Naive thymus-derived CD4-positive, alpha-beta T cell (primary cell): Measurements from ENCODE around the gene SPTLC1. TPM values are rescaled to one million over a fixed set of nuclear protein-coding genes. Genes with fewer than 3 reads are reported as not detected.
A peak's percentile ranks its signal among the peaks of the same experiment; 100 is the strongest.

Experiments used
- ATAC-seq: fragments of 150-1000 bp; cut with Tn5 transposase; 2 replicates; pipeline ENCODE4 v1.10.0; 2021; ENCODE audit warnings: mild to moderate bottlenecking, moderate library complexity
- CTCF ChIA-PET: fragments of 350-600 bp; sonication (Branson Sonifier 250); formaldehyde crosslinking; loops from one replicate; lab custom pipeline; 2021; ENCODE audit warnings: antibody characterized with exemption; lab: Charles Lee
- POLR2A ChIA-PET: fragments of 350-600 bp; sonication (Branson Sonifier 250); formaldehyde crosslinking; loops from one replicate; lab custom pipeline; 2021; ENCODE audit warnings: antibody characterized with exemption, inconsistent platforms; lab: Charles Lee
- DNase-seq, 9 donors: peaks; one replicate each; pipeline versions ENCODE4 v3.0.0 to v3.0.0-alpha.2; 2020 to 2022; ENCODE audit warnings: mixed read lengths in 1 of 9
- H3K27ac ChIP-seq: one replicate; pipeline ENCODE4 v1.7.0; 2013; ENCODE audit warnings: mild to moderate bottlenecking, low read depth, low read length, moderate library complexity
- H3K27me3 ChIP-seq, 2 donors: one replicate each; pipeline ENCODE4 v1.7.0; 2013; ENCODE audit warnings: low read length in 2 of 2, mild to moderate bottlenecking in 2 of 2, moderate library complexity in 2 of 2; ENCODE audit not compliant: control insufficient read depth in 2 of 2, insufficient read depth in 2 of 2
- H3K36me3 ChIP-seq, 3 experiments: 1 replicate in 2 of 3; 2 replicates in 1 of 3; pipeline ENCODE4 v1.7.0; 2013; ENCODE audit warnings: low read length in 3 of 3, mild to moderate bottlenecking in 3 of 3, moderate library complexity in 1 of 3; ENCODE audit not compliant: insufficient read depth in 3 of 3, control insufficient read depth in 2 of 3
- H3K4me1 ChIP-seq, 2 donors: one replicate each; pipeline ENCODE4 v1.7.0; 2013; ENCODE audit warnings: low read length in 2 of 2, mild to moderate bottlenecking in 2 of 2, moderate library complexity in 1 of 2; ENCODE audit not compliant: control insufficient read depth in 2 of 2, insufficient read depth in 2 of 2
- H3K4me3 ChIP-seq: 2 replicates; pipeline ENCODE4 v1.7.0; 2013; ENCODE audit warnings: mild to moderate bottlenecking, low read length
- H3K9me3 ChIP-seq, 3 experiments: 1 replicate in 2 of 3; 2 replicates in 1 of 3; pipeline ENCODE4 v1.7.0; 2013; ENCODE audit warnings: low read length in 3 of 3; ENCODE audit not compliant: control insufficient read depth in 2 of 3
- H3K27ac Mint-ChIP-seq, 9 donors: one replicate each; pipeline ENCODE4 v1.8.0; 2020 to 2022; ENCODE audit warnings: mixed read lengths in 9 of 9, mild to moderate bottlenecking in 8 of 9, moderate library complexity in 5 of 9, inconsistent platforms in 2 of 9
- H3K27me3 Mint-ChIP-seq, 5 donors: one replicate each; pipeline ENCODE4 v1.8.0; 2021 to 2022; ENCODE audit warnings: mixed read lengths in 5 of 5, mild to moderate bottlenecking in 1 of 5
- H3K36me3 Mint-ChIP-seq, 5 donors: one replicate each; pipeline ENCODE4 v1.8.0; 2020 to 2022; ENCODE audit warnings: mixed read lengths in 5 of 5, mild to moderate bottlenecking in 3 of 5, inconsistent platforms in 1 of 5
- H3K4me1 Mint-ChIP-seq, 7 donors: one replicate each; pipeline ENCODE4 v1.8.0; 2020 to 2022; ENCODE audit warnings: mixed read lengths in 7 of 7, mild to moderate bottlenecking in 3 of 7, inconsistent platforms in 1 of 7
- H3K4me3 Mint-ChIP-seq, 10 donors: one replicate each; pipeline ENCODE4 v1.8.0; 2020 to 2022; ENCODE audit warnings: mild to moderate bottlenecking in 10 of 10, mixed read lengths in 10 of 10, moderate library complexity in 6 of 10, inconsistent platforms in 2 of 10
- H3K9me3 Mint-ChIP-seq, 11 donors: one replicate each; pipeline ENCODE4 v1.8.0; 2020 to 2022; ENCODE audit warnings: mixed read lengths in 11 of 11, mild to moderate bottlenecking in 4 of 11, inconsistent platforms in 1 of 11, moderate library complexity in 1 of 11
- intact Hi-C, 2 donors: fragments of 100-400 bp; cut with micrococcal nuclease; formaldehyde crosslinking; loops; one replicate each; pipeline ENCODE4 v1.15.1; 2023
- polyA plus RNA-seq, 2 donors: library from polyadenylated mRNA; unstranded; fragments of 300-500 nt; fragmentation: Illumina TruSeq; gene quantifications; one replicate each; pipeline ENCODE4 v1.2.3, GENCODE V29; 2021
- total RNA-seq, 6 experiments: library from RNA in 5 of 6; stranded (reverse) in 5 of 6; gene quantifications; 1 replicate in 5 of 6; 2 replicates in 1 of 6; pipeline ENCODE4 v1.2.3 and lab custom pipeline; 2021 to 2026

The SPTLC1 gene
- total and polyA plus RNA-seq, 7 experiments from 2014 or later: 45.6 to 64.0 (median 50.6) TPM

DNA sequence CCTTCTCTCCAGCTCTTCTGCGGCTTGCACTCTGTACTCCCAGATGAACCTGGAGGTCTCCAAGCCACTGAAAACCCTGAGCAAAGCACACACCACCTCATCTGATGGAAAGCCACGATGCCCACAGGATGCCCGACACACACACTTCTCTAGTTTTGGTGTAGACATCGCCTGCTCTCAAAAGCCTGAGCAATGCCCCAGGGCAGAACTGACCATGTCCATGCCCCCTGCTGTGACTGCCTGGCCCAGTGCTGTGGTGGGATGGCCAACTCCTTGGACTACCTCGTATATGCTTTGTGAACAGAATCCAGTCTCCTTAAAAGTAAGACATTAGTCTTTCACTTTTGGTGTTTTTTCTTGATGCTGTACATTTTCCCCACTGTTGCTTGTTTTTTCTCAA is 81.2 kb downstream of the SPTLC1 start:
- Mint-ChIP-seq H3K27ac (no peak overlapping the region), H3K36me3 (peaks cover 25 to 73% (median 44%) of the 10 kb centered on the region in 5 donors), H3K9me3 (no peaks in the 10 kb centered on the region), H3K4me1 (no peaks in the 10 kb centered on the region), H3K4me3 (no peak overlapping the region), H3K27me3 (no peaks in the 10 kb centered on the region)
- Histone ChIP-seq H3K27me3 (no peaks in the 10 kb centered on the region), H3K36me3 (peaks cover 0 to 65% (median 7%) of the 10 kb centered on the region in 3 experiments), H3K9me3 (no peaks in the 10 kb centered on the region), H3K4me3 (no peak overlapping the region), H3K4me1 (no peaks in the 10 kb centered on the region), H3K27ac (no peak overlapping the region)
- intact Hi-C loops: no loop called here
- ChIA-PET POLR2A (no interaction called here), CTCF (no interaction called here)
- no peak for ATAC-seq
- no peak for DNase-seq

DNA sequence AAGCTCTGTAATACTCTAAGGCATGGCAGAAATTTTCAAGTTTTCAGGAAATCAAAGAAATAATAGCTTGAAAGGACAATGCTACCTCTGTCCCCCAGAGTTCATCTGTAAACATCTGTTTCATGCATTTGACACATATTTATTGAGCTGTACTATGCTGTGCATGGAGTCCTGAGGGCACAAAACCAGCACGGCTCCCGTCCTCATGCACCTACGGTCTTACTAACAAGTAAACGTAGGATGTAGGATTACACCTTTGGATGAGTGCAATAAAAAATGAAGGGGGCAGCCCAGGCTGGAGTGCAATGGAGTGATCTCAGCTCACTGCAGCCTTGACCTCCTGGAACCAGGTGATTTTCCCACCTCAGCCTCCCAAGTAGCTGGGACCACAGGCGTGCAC is 81.9 kb downstream of the SPTLC1 start:
- Histone ChIP-seq H3K4me1 (no peaks in the 10 kb centered on the region), H3K36me3 (peaks cover 0 to 61% (median 7%) of the 10 kb centered on the region in 3 experiments), H3K4me3 (no peak overlapping the region), H3K9me3 (no peaks in the 10 kb centered on the region), H3K27ac (no peak overlapping the region), H3K27me3 (no peaks in the 10 kb centered on the region)
- Mint-ChIP-seq H3K4me3 (no peak overlapping the region), H3K4me1 (no peaks in the 10 kb centered on the region), H3K9me3 (no peaks in the 10 kb centered on the region), H3K27ac (no peak overlapping the region), H3K36me3 (peaks cover 25 to 68% (median 38%) of the 10 kb centered on the region in 5 donors), H3K27me3 (no peaks in the 10 kb centered on the region)
- intact Hi-C loops: no loop called here
- ATAC-seq (no peak), DNase-seq (no peak)
- ChIA-PET CTCF (no interaction called here), POLR2A (no interaction called here)

DNA sequence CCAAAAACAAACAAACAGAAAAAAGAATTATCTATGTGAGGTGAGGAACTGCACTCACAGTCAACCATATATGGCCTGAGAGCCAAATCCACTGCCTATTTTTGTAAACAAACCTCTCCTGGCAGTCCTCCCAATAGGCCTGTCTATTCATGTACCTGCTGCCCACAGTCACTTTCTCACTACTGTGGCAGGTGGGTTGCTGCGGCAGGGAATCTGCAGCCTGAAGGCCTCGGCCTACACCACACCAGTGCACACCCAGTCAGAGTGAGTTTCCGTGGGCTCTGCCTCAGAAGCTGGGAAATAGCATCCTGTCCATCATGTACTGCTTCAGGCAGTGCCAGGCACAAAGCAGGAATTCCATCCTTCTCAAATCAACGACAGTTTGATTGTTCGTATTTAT is 82.3 kb downstream of the SPTLC1 start:
- CTCF ChIA-PET: no interaction called here
- Mint-ChIP-seq H3K27ac (no peak overlapping the region), H3K27me3 (no peaks in the 10 kb centered on the region), H3K9me3 (no peaks in the 10 kb centered on the region), H3K36me3 (peaks cover 21 to 64% (median 35%) of the 10 kb centered on the region in 5 donors), H3K4me3 (no peak overlapping the region), H3K4me1 (no peaks in the 10 kb centered on the region)
- Histone ChIP-seq H3K27ac (no peak overlapping the region), H3K36me3 (peaks cover 0 to 58% (median 7%) of the 10 kb centered on the region in 3 experiments), H3K27me3 (no peaks in the 10 kb centered on the region), H3K9me3 (no peaks in the 10 kb centered on the region), H3K4me3 (no peak overlapping the region), H3K4me1 (no peaks in the 10 kb centered on the region)
- ATAC-seq: no peak
- POLR2A ChIA-PET: no interaction called here
- intact Hi-C loops: no loop called here
- no peak for DNase-seq

DNA sequence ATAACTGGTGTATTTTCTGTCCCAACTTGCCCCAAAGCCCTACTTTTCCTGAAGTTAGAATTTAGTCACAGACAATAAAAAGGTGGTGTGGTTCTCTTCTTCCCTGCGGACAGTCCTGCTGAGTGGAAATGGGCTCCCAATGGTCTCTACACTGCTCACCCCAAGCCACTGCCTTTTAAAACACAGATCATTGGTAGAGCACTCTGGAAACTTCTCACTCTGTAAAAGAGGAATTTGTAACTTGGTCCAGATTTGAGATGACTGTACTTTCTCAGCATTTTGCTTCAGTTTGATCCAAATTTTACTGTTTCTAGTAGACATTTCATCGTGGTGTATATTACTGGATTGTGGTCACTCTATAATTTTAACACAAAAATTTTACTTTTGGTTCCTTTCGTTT is 84.8 kb downstream of the SPTLC1 start:
- Mint-ChIP-seq H3K4me1 (no peaks in the 10 kb centered on the region), H3K27me3 (no peaks in the 10 kb centered on the region), H3K27ac (peak overlapping the region in 1 of 9 donors; percentile 6), H3K4me3 (no peak overlapping the region), H3K36me3 (peaks cover 15 to 46% (median 24%) of the 10 kb centered on the region in 5 donors), H3K9me3 (peaks cover 0 to 4% (median 0%) of the 10 kb centered on the region in 11 donors)
- no peak overlapping the region for H3K27ac ChIP-seq
- ChIA-PET CTCF (no interaction called here), POLR2A (no interaction called here)
- DNase-seq (no peak), ATAC-seq (no peak)
- H3K4me1 ChIP-seq: no peaks in the 10 kb centered on the region
- no peak overlapping the region for H3K4me3 ChIP-seq
- peaks cover 0 to 32% (median 7%) of the 10 kb centered on the region in 3 experiments for H3K36me3 ChIP-seq
- H3K9me3 ChIP-seq: no peaks in the 10 kb centered on the region
- intact Hi-C loops: no loop called here
- H3K27me3 ChIP-seq: no peaks in the 10 kb centered on the region

DNA sequence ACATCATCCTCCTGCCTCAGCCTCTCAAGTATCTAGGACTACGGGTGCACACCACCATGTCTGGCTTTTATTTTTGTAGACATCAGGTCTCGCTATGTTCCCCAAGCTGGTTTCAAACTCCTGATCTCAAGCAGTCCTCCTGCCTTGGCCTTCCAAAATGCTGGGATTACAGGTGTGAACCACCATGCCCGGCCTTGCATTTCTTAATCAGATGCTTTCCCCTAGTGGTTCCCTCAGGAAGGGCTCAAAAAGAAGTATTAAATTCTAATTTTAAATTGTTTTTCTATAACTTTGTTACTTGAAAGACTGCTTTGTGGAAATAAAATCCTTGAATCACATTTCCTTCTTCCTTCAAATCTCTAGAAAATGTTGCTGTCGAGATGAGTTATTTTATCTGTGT is 85.7 kb downstream of the SPTLC1 start:
- no peaks in the 10 kb centered on the region for H3K9me3 ChIP-seq
- H3K27ac ChIP-seq: no peak overlapping the region
- Mint-ChIP-seq H3K27me3 (no peaks in the 10 kb centered on the region), H3K36me3 (peaks cover 12 to 37% (median 24%) of the 10 kb centered on the region in 5 donors), H3K9me3 (peaks cover 0 to 4% (median 0%) of the 10 kb centered on the region in 11 donors), H3K4me1 (no peaks in the 10 kb centered on the region), H3K4me3 (peak overlapping the region in 1 of 10 donors; percentile 23), H3K27ac (peak overlapping the region in 1 of 9 donors; percentile 7)
- intact Hi-C loops: no loop called here
- POLR2A ChIA-PET: no interaction called here
- no peak for DNase-seq
- CTCF ChIA-PET: no interaction called here
- no peak overlapping the region for H3K4me3 ChIP-seq
- H3K36me3 ChIP-seq: peaks cover 0 to 25% (median 6%) of the 10 kb centered on the region in 3 experiments
- H3K27me3 ChIP-seq: no peaks in the 10 kb centered on the region
- ATAC-seq: no peak
- H3K4me1 ChIP-seq: no peaks in the 10 kb centered on the region

DNA sequence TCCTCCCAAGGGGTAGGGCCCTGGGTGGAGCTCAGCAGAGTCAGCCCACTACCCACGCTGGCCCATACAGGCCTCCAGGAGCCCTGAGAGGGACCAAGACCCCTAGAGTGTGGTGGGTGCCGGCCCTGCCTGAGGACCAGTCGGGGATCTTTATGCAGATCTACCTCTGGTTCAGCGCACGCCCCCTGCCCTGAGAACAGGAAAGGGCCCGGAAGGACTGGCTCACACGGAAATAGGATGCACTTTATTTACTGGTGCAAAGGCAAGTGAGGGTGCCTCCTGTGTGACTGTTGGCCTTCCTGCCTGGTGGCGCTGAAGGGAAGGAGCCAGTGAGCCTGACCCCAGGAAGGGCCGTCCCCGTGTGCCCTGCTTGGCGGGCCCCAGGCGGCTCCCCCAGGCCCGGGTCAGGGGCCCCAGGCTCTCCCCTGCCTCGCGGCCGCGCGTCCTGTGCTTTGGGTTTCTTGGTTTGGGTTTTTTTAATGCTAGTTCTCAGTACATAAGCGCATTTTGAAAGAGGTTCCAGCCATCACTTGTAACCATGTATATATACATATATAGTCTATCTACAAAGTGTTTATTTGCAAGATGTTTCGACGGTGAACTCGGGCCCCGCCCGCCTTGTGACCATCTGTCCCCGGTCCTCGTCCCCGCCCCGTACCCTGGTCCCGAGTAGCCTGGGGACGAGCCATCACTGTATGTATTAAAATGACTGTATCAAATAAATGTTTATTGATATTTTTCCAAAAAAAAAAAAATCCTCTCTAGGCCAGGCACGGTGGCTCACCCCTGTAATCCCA is 88.8 kb downstream of the SPTLC1 start:
- Mint-ChIP-seq H3K4me1 (no peaks in the 10 kb centered on the region), H3K9me3 (peaks cover 0 to 15% (median 2%) of the 10 kb centered on the region in 11 donors), H3K27me3 (no peaks in the 10 kb centered on the region), H3K36me3 (peaks cover 0 to 12% (median 11%) of the 10 kb centered on the region in 5 donors), H3K27ac (no peak overlapping the region), H3K4me3 (no peak overlapping the region)
- Histone ChIP-seq H3K27me3 (no peaks in the 10 kb centered on the region), H3K27ac (no peak overlapping the region), H3K4me3 (no peak overlapping the region), H3K4me1 (no peaks in the 10 kb centered on the region), H3K36me3 (no peaks in the 10 kb centered on the region), H3K9me3 (no peaks in the 10 kb centered on the region)
- CTCF ChIA-PET: no interaction called here
- DNase-seq (no peak), ATAC-seq (no peak)
- POLR2A ChIA-PET: no interaction called here
- intact Hi-C loops: no loop called here
